GM12892 (cell line): ENCODE results near the gene NAV2.

ENCODE experiments used
- POLR2A ChIP-seq: IDR thresholded peaks from 2 replicates; pipeline ENCODE4 v1.6.1; 2011; ENCODE audit warnings: low read depth, low read length, control low read depth
- POLR2AphosphoS5 ChIP-seq: IDR thresholded peaks from 2 replicates; pipeline ENCODE4 v1.6.1; 2011; ENCODE audit warnings: low read depth, low read length, control low read depth

GRCh38 chr11:19879307-19880087 lies 166.9 kb downstream of the NAV2 start:
- TF ChIP-seq POLR2A, result no peak
- no peak for TF ChIP-seq POLR2AphosphoS5
